K562 (cell line): ENCODE results near the gene ALOX12B. TPM values are rescaled to one million over a fixed set of nuclear protein-coding genes. Genes with fewer than 3 reads are reported as not detected.

Experiments used
- CBX8 ChIP-seq: fragments of 200-600 bp; sonication (generic); IDR thresholded peaks from 2 replicates; pipeline ENCODE4 v1.6.1; 2012; ENCODE audit warnings: borderline replicate concordance, mixed run types, low read depth, mild to moderate bottlenecking, moderate library complexity, mixed read lengths, low read length, control low read depth, inconsistent platforms; ENCODE audit not compliant: poor library complexity, severe bottlenecking; ENCODE audit errors: extremely low read depth
- CUX1 ChIP-seq: fragments of 200-800 bp; sonication (Bioruptor generic); IDR thresholded peaks from 2 replicates; pipeline ENCODE4 v1.6.1; 2016; ENCODE audit warnings: missing genetic modification characterization, missing compliant biosample characterization
- DIDO1 ChIP-seq: fragments of 450-650 bp; IDR thresholded peaks from 2 replicates; pipeline ENCODE4 v1.6.1; 2016; ENCODE audit warnings: low read depth, missing biosample characterization, missing genetic modification characterization
- HDAC1 ChIP-seq, 2 experiments: fragments of 450-650 bp; IDR thresholded peaks; 2 replicates each; pipeline ENCODE4 v1.6.1; 2016 to 2017; ENCODE audit warnings: inconsistent platforms in 1 of 2, mild to moderate bottlenecking in 1 of 2, moderate library complexity in 1 of 2
- MECOM ChIP-seq: fragments of 250-450 bp; sonication (Bioruptor Pico); IDR thresholded peaks from 2 replicates; pipeline ENCODE4 v1.8.0; 2022; ENCODE audit warnings: inconsistent platforms
- NCOA1 ChIP-seq: fragments of 450-650 bp; IDR thresholded peaks from 2 replicates; pipeline ENCODE4 v1.6.1; 2016; ENCODE audit warnings: low read depth
- POLR2H ChIP-seq: IDR thresholded peaks from 2 replicates; pipeline ENCODE4 v1.6.1; 2016; ENCODE audit warnings: missing genetic modification characterization, low read depth, mild to moderate bottlenecking, control low read depth, missing compliant biosample characterization, moderate library complexity
- PREB ChIP-seq: sonication (generic); formaldehyde crosslinking; IDR thresholded peaks from 2 replicates; pipeline ENCODE4 v1.8.1; 2023; ENCODE audit warnings: mild to moderate bottlenecking, missing genetic modification reagents
- TAF9B ChIP-seq: fragments of 450-650 bp; IDR thresholded peaks from 2 replicates; pipeline ENCODE4 v1.6.1; 2018; ENCODE audit warnings: mild to moderate bottlenecking; ENCODE audit not compliant: partially characterized antibody
- TGIF2 ChIP-seq: sonication (generic); formaldehyde crosslinking; IDR thresholded peaks from 2 replicates; pipeline ENCODE4 v1.8.1; 2022; ENCODE audit warnings: mild to moderate bottlenecking, missing genetic modification reagents, moderate library complexity
- ZNF165 ChIP-seq: fragments of 250-450 bp; sonication (Bioruptor Pico); IDR thresholded peaks from 2 replicates; pipeline ENCODE4 v1.4.0; 2020; ENCODE audit warnings: borderline replicate concordance
- polyA plus RNA-seq, 8 experiments: library from polyadenylated mRNA; depleted of rRNA in 4 of 8; stranded (reverse) in 5 of 8; unstranded in 3 of 8; fragments of >200 nt; fragmentation: Nextera tagmentation in 2 of 8; fragmentation: Illumina TruSeq in 1 of 8; extraction: Ambion mirVana in 2 of 8; extraction: Trizol in 1 of 8; gene quantifications; 2 replicates each; pipeline versions ENCODE4 v1.2.1 to v1.2.3, GENCODE V29; 2011 to 2014; ENCODE audit warnings: inconsistent platforms in 1 of 8, missing spikeins in 1 of 8
- total RNA-seq, 7 experiments: library from RNA; depleted of rRNA in 6 of 7; stranded (reverse); fragments of >200 nt in 6 of 7; fragmentation: Illumina TruSeq in 2 of 7; extraction: Trizol in 2 of 7; gene quantifications; 2 replicates each; pipeline versions ENCODE4 v1.2.1 to v1.2.3, GENCODE V29; 2011 to 2021; ENCODE audit warnings: low replicate concordance in 1 of 7
- TF ChIP-seq, protein P1 (sequence below): conservative IDR thresholded peaks from 2 replicates; pipeline ENCODE4 v1.6.1; 2011; ENCODE audit warnings: low read depth, mild to moderate bottlenecking, low read length; ENCODE audit not compliant: control insufficient read depth
- TF ChIP-seq, protein P2 (sequence below): fragments of 250-450 bp; sonication (Bioruptor Pico); IDR thresholded peaks from 2 replicates; pipeline ENCODE4 v1.6.1; 2021; ENCODE audit warnings: mild to moderate bottlenecking

The ALOX12B gene
- total and polyA plus RNA-seq, 9 of the 15 experiments (the other 6 are each of a cell fraction or from before 2014, with no cell fraction given), result not detected

- TF ChIP-seq CUX1 (no peak), CBX8 (no peak), DIDO1 (tag) (no peak), PREB (CRISPR knock-in tag) (no peak), MECOM (CRISPR knock-in tag) (no peak), HDAC1 (IDR thresholded peaks at IDR 0.05) (no peak), NCOA1 (no peak), TAF9B (no peak), POLR2H (tag) (no peak), TGIF2 (CRISPR knock-in tag) (no peak), ZNF165 (CRISPR knock-in tag) (no peak)
- TF ChIP-seq, protein P1, sequence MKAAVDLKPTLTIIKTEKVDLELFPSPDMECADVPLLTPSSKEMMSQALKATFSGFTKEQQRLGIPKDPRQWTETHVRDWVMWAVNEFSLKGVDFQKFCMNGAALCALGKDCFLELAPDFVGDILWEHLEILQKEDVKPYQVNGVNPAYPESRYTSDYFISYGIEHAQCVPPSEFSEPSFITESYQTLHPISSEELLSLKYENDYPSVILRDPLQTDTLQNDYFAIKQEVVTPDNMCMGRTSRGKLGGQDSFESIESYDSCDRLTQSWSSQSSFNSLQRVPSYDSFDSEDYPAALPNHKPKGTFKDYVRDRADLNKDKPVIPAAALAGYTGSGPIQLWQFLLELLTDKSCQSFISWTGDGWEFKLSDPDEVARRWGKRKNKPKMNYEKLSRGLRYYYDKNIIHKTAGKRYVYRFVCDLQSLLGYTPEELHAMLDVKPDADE, result no peak
- TF ChIP-seq, protein P2, sequence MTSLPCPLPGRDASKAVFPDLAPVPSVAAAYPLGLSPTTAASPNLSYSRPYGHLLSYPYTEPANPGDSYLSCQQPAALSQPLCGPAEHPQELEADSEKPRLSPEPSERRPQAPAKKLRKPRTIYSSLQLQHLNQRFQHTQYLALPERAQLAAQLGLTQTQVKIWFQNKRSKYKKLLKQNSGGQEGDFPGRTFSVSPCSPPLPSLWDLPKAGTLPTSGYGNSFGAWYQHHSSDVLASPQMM (CRISPR knock-in tag), result no peak
Observed at GRCh38 chr17:8076502-8077266, 10.8 kb downstream of the ALOX12B start (continued).
